SW480 (cell line): ENCODE data around the gene EPB41L4A.
"Not testable (repeated sequence)": the region's sequence is repeated elsewhere in the genome, so short reads cannot be mapped to it uniquely, and the experiment has no call there.

ENCODE experiments used
- DNase-seq: peaks from one replicate; pipeline ENCODE4 v3.0.0-alpha.2; 2016; ENCODE audit warnings: low spot score

EPB41L4A gene

DNA sequence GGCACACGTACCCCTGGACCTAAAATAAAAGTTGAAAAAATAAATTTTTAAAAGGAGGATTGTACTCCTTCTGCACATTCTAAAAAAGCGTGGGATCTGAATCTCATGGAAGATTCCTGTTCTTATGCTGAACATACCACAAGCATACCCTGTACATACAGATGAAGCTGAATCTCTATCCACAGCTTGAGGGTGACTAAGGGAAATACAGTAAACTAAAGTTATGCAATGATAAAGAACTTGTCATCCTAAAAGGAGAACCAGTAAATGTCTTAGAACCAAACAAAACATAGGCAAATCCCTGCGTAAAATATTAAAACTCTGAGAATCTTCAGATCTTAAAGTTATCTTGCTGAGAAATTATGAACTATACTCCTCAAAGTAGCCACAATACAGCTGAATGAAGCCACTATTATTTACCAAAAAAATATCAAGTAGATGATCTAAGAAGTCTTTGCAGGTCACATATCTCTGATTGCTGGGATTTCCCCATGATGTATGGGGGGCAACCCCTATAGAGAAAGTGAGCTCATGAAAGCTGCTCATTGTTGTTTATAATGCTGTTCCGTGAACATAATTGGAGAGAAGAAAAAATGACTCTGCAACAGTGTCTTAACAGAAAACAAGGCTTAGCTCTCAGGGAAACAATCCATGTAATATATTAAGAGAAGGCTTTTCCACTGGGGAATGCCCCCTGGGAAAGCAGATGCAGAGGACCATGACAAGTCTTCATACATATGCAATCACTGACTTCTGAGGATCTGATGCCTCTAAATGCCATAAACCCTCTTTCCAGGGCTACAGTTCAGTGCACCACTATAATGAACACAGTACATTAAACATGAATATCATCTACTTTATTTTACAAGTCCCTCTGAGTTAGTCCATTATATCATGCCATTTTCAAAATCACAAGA lies 210.1 kb downstream of the EPB41L4A start:
- DNase-seq: no peak

DNA sequence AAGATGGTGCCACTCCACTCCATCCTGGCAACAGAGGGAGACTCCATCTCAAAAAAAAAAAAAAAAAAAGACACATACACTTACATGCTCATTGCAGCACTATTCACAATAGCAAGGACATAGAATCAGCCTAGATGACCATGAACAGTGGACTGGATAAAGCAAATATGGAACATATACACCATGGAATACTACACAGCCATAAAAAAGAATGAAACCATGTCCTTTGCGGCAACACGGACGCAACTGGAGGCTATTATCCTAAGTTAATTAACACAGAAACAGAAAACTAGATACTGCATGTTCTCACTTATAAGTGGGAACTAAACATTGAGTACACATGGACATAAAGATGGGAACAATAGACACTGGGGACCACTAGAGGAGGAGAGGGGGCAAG lies 210.9 kb downstream of the EPB41L4A start:
- not testable (repeated sequence) for DNase-seq

DNA sequence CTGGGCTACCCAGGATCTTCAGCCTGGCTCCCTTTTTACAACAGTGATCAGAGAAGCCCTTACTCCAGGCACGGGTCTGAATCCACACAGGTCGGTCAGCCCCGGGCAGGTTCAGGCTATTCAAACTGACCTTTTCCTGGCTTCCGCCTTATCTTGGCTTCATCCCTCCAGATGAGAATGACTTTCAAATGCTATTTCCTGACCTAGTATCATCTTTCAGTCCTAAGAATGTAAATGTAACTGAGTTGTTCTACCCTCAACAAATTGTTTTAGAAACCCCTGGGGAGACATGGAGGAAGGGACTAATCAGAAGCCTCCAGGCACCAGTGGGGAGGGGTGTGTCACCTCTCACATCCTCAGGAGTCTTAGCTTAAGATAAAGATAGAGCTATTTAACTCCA lies 213.2 kb downstream of the EPB41L4A start:
- no peak for DNase-seq

DNA sequence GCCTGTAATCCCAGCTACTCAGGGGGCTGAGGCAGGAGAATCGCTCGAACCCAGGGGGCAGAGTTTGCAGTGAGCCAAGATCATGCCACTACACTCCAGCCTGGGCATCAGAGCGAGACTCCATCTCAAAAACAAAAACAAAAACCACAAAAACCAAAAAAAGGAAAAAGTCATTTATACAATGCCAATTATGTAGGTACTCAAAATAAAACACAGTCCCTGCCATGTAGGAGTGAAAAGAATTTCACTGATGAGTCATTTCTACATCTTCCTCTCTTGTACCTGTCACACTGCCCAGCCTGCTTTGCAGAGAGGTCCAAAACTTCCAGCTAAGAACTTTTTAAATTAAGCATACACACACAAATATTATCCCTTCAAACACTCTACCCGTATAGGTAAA lies 215.8 kb downstream of the EPB41L4A start:
- DNase-seq: peak; percentile 20

DNA sequence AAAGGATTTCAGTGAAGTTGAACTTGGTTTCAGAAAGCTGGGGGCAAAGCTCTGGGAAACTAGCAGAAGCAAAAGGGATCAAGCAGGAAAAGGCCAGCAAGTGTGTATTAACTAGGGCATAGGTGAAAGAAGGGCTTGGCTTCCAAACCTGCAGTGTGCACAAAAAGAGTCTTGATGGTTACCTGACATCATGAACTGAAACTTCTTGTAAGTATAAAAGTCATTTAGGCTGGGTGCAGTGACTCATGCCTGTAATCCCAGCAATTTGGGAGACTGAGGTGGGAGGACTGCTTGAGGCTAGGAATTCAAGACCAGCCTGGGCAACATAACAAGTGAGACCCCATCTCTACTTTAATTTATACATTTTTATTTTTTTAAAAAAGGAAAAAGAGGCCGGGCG lies 216.4 kb downstream of the EPB41L4A start:
- no peak for DNase-seq

DNA sequence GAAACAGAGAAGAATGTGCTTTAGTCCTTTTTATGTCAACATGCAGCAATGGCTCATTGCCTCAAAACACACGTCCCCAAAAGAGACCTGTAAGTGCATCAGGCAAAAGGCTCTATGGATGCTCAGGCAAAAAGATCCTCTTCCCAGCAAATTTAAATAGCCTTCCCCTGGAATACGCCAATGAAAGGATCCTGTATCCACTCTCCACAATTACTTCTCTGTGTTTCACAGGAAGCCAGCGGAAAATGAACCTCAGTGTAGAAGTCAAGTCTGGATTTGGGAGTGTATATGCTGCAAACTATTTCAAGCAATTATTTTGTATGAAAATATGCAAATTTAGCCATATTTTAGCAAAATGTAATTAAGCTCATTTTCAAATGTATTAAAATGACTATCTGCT lies 217.9 kb downstream of the EPB41L4A start:
- no peak for DNase-seq

DNA sequence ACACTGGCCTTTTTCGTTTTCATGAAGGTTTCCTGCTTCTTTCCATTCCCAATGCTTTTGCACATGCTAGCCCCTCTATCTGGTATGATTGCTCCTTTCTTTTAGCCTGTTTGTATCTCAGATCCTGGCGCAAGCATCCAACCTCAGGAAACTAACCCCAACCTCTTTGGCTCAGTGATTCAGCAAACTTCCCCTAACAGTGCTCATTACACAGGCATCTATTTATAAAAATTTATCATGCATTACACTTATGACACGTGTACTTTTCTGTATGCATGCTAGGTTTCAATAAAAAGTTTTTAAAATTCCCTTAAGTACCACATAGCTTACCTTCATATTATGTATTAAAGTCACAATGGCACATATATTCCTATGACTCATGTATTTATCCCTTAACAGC lies 218.9 kb downstream of the EPB41L4A start:
- no peak for DNase-seq

DNA sequence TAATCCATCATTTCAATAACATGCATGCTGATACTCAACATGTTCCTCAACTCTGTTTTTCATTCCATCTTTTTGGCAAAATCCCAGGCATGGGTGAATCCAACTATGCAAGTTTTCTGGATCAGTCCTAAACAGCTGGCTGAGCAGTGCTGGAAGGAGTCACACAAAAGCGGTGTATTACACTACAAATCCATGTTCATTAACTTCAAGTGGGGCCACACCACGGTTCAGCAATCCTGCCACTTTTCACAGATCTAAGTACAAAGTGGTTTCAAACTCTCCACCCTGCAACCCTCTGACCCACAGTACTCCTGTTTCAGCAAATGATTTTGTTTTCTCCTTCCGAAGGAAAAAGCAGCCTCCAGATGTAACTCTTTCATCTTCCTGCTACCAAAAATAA lies 222.5 kb downstream of the EPB41L4A start:
- DNase-seq: no peak

DNA sequence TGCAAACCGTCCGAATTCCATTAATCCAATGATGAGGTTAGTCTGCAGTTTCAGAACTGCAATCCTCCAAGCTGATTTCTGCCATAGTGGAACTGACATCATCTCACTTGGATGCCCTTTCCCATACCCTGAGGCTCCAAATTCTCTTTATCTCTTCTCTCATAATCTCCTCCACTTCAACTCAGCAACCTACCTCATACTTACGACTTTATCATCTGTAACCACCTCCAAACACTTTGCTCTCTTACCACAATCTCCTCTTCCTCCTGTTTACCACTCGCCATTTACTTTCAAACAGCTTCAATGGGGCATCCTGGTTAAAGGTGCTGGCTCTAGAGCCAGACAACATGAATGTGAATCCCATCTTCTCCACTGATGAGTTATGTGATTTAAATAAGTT lies 223.2 kb downstream of the EPB41L4A start:
- no peak for DNase-seq

DNA sequence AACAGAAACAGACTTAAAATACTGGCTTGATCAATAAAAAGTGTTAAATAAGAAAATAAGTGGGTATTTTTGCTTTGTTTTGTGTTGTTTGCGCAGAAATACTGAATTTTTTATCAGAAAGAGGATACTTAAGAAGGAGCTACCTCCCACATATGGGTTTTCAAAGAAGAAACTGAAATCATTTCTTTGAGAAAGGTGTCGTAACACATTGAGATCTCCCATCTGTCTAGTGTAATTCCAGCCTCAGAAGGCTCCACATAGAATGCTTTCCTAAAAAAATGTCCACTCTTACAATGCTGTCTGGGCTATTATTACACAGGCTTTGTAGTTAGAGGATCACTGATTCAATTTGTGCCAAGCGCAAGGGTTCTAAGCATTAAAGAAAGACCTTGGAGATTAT lies 226.2 kb downstream of the EPB41L4A start:
- no peak for DNase-seq

DNA sequence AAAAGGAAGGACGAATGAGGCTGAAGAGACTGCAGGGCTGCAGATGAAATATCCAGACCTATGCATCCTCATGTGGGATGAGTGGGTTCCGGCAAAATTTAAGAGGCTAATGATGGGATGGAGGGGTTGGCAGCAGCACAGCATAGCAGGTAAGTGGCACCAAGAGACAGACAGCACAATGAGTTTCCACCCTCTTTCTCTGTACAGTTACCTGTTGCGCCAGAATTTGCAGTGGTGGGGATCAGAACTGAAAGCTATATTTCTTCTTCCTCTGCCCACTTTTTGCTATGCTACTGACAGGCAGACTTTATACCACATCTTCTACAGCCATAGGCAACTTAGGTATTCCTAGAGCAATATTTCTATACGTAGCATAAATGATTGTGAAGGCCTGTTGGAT lies 227.0 kb downstream of the EPB41L4A start:
- DNase-seq: no peak

DNA sequence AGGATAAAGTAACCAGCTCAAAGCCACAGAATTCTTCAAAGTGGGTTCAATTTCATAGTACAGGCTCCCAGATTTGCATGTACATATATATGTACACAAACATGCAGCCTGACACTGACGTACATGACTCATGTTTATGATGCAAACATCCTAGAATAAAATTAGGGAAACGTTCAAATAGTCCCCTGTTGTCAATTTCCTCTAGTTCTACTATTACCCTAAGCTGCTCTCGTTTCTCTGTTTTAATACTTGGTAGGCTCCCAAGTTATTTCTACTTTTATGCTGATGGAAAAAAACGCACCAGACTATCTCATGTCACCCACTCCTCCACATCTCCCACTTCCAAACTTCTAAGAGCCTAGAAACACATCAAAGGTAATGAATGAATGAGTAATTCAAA lies 229.7 kb downstream of the EPB41L4A start:
- DNase-seq: peak; percentile 53

DNA sequence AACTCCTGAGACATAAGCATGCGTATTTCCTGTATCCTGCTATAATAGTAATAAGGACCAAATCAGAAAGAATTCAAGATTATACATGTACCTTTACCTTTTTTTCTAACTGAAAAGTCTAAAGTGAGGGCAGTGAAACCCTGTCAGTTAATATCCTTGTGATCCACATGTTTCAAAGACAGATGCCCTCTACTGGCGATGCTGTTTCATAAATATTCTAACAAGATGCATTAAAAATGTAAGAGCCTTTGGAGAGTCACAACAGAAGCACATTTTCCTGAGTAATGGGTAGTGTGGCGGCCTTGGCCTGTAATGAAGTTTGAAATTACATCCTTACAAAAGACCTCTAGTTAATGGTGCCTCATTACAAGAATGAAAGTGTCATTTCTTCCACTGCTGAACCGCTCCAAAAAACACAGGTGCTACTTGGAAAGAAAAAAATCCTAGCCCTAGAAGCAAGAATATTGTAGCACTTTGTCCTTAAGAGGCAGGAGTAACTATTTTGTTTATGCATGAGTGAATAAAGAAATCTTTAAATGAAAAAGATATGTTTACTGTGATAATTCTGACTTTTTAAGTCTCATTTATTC lies 232.6 kb downstream of the EPB41L4A start:
- peak; percentile 57 for DNase-seq

DNA sequence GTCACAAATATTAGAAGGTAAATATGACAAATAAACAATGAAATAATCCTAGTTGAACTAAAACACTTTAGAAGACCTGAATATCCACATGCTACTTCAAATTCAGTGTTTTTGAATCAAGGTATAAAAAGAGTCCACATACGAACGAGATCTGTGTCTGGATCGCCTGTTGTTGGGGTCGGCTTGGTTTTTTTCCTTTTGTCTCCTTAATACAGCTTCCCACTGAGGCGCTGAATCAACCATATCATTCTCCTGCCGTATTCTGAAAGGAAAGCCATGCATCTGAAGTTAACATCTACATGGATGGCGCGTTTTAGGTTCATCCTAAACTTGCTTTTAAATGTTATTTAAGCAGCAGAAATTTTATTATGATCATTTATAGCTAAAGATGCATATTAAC lies 235.2 kb downstream of the EPB41L4A start:
- no peak for DNase-seq

DNA sequence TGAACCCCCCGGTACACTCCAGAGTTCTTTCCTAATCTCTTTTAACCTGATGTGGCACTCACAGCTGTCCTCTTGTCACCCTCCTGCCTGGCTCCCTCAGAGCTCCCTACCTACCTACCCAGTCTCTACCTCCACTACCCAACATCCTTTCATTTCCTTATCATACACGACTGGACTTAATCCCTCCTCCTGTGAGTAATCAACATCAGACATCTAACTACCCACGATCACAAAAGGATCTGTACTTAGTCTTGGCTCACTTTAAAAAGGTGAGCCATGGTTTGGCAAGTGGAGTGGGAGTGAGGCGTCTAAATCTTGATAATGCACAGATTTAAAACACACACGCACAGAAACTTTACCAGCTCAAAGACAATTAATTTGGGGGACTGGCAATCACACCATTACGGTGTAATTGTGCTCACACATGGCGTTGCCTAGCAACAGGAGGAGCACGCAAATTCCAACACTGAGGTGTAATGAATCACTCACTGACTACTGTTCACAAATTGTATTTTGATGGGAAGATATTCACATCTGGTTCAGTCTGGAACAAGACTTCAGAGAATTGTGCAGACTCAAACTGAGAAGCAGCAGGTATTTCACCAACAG lies 235.9 kb downstream of the EPB41L4A start:
- DNase-seq: peak; percentile 74

DNA sequence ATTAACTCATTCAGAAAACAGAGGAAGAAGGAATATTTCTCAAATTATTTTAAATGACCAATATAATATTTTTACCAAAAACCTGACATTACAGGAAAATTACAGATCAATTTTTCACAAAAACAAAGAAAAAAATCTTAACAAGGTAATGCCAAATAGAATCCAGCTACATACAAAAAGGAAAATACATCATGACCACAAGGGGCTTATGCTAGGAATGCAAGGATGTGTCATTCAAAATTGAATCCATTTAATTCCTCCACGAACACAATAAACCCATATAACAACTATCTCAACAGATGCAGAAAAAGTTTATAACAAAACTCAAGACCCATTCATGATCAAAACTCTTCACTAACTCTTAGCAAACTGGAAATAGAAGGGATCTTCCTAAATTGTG lies 239.8 kb downstream of the EPB41L4A start:
- DNase-seq: no peak

DNA sequence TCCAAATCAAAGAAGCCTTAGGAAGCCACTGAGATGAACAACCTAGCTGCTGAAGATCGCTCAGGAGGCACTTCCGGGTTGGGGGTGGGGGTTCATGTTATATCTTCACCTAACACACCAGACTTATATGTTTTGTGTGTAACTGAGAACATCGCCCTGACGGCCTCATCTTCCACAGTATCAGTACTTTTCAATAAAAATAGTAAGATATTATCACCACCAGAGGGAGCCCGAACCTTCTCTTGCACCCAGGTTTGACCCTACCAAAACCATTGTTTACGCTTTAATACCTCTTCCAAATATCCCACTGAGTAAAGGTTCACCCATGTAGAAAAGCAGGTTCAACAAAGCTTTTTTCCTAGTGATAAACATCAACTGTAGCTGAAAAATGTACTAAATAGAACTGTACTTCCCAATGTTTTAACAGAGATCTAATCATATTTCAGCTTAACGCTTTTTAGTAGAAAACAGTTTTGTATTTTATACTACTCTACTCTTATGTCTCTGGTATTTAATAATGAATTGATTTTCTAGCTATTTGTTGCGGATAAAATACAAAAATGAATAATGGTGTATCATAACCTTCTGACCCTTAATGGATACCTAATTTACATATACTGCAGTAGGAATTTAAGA lies 244.0 kb downstream of the EPB41L4A start:
- peak; percentile 70 for DNase-seq

DNA sequence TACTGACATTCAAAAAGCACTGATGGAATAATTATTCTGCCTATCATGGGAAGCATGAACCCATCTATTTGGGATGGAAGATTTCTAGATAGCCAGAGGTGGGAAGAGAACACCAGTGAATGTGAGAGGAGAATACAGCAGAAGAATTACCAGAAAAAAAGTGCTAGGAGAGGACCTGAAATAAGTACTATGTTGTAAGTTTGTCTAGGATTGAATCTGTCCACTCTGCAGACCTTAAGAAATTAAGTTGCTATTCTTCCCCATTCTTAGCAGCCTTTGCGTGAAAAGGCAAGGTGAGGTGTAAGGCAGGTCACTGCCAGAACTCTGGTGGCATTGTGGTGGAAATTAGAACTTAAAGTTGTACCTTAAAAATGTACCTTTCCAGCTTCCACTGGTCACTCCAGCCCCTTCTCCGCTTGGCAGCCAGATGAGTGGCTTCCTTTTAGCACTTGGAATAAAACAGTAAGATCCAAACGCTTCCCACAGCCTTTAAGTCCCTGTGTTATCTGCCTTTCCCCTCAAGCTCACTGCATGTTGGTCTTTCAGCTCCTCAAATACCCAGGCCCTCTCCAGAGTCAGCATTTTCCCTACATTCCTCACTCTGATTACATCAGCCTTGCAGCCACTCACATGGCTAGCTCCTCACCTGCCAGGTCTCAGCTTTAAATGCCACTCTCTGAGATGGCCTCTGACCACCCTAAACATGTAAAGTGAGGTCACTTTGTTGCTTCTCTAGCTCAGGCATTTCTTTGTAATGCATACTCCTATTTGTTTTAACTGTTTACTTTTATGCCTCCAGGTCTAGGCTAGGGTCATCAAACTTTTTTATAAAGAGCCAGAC lies 253.0 kb downstream of the EPB41L4A start:
- no peak for DNase-seq

DNA sequence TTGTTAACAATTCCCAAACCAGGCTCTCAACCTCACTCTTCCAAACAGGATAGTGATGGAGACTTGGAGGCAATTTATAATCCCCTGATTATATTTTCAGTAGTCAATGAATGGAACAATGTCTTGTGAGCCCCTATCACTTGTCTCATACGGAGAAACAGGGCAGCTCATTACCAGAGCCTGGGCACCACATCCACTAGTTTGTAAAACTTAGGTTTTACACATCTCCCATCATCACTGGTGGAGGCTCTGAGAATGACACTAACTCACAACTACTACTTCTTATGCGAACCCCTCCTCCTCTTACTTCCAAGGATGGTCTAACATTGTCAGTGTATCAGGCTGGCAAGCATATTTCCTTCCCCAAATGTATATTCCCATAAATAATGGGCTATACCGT lies 253.7 kb downstream of the EPB41L4A start:
- DNase-seq: no peak

DNA sequence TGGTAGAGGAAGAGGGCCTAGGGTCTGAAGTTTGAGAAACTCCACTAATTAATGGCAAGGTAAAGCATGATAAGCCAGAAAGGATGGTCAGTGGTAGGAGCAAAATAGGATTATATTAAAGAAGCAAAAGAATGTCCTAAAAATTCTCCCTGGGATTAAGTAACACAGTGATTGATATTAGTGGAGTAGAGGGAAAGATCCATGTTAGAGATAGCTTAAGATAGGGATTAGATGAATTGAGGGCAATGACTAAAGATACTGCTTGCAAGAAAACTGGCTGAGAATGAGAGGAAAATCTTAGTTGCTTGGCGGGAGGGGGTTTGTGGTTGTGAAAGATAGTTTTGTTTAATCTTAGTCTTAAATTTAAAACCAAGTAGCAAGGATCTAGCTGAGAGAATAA lies 255.6 kb downstream of the EPB41L4A start:
- DNase-seq: no peak

DNA sequence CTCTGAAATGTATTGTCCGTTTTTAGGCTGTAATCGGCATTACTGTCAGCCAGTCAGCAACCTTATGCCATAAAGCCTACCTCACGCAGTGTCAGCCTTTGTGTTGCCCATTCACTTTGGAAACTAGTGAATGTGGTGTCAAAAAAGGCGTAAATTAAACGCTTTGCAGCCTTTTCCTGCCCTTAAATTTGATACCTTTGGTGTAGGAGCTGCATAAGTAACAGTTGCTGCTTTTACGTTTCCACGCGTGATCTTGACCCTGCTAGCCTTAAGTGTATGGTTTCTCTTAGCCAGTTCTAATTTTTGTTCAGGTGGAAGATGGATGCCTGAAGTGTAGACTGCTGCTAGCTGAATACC lies 257.7 kb downstream of the EPB41L4A start:
- no peak for DNase-seq
